Neural crest cell (in vitro differentiated cells): Measurements from ENCODE around the gene CANT1. TPM values are rescaled to one million over a fixed set of nuclear protein-coding genes. Genes with fewer than 3 reads are reported as not detected.

Source experiments
- DNase-seq: peaks from one replicate; pipeline ENCODE4 v3.0.0; 2021; ENCODE audit warnings: low read depth, mixed read lengths, low spot score
- H3K27ac Mint-ChIP-seq: one replicate; pipeline ENCODE4 v1.8.0; 2021; ENCODE audit warnings: mild to moderate bottlenecking, mixed read lengths; ENCODE audit not compliant: unreplicated experiment
- H3K27me3 Mint-ChIP-seq: 2 replicates; pipeline ENCODE4 v1.8.0; 2021; ENCODE audit warnings: low read depth, mild to moderate bottlenecking, mixed read lengths
- H3K36me3 Mint-ChIP-seq: 2 replicates; pipeline ENCODE4 v1.8.0; 2021; ENCODE audit warnings: low read depth, mild to moderate bottlenecking, mixed read lengths
- H3K4me1 Mint-ChIP-seq: 2 replicates; pipeline ENCODE4 v1.8.0; 2021; ENCODE audit warnings: mixed read lengths
- H3K4me3 Mint-ChIP-seq: one replicate; pipeline ENCODE4 v1.8.0; 2021; ENCODE audit warnings: mild to moderate bottlenecking, mixed read lengths
- H3K9me3 Mint-ChIP-seq: 2 replicates; pipeline ENCODE4 v1.8.0; 2021; ENCODE audit warnings: mixed read lengths
- CTCF ChIP-seq: fragments of 200-600 bp; sonication (generic); conservative IDR thresholded peaks from 2 replicates; pipeline ENCODE4 v1.5.0; 2021; ENCODE audit warnings: antibody characterized with exemption, mild to moderate bottlenecking
- total RNA-seq: library from RNA; stranded (reverse); gene quantifications from 2 replicates; pipeline ENCODE4 v1.2.1, GENCODE V29; 2021

CANT1 gene
- total RNA-seq, 1 donor from 2014 or later = 63.8 TPM

- Mint-ChIP-seq H3K9me3 (peaks cover 4% of the 10 kb centered on the region), H3K27ac (no peak overlapping the region), H3K27me3 (peaks cover 22% of the 10 kb centered on the region), H3K4me3 (no peak overlapping the region), H3K36me3 (no peaks in the 10 kb centered on the region), H3K4me1 (peaks cover 5% of the 10 kb centered on the region)
- no peak for TF ChIP-seq CTCF
- no peak for DNase-seq
These were observed 32.3 kb upstream of the CANT1 start for GRCh38 chr17:79041723-79042420.

GRCh38 chr17:79041041-79041570 is 31.5 kb upstream of the CANT1 start:
- Mint-ChIP-seq H3K36me3 (no peaks in the 10 kb centered on the region), H3K4me1 (peaks cover 4% of the 10 kb centered on the region), H3K9me3 (peaks cover 4% of the 10 kb centered on the region), H3K27ac (no peak overlapping the region), H3K27me3 (peaks cover 22% of the 10 kb centered on the region), H3K4me3 (no peak overlapping the region)
- no peak for DNase-seq
- no peak for TF ChIP-seq CTCF

- H3K9me3 Mint-ChIP-seq = peaks cover 4% of the 10 kb centered on the region
- H3K27me3 Mint-ChIP-seq = peaks cover 13% of the 10 kb centered on the region
- no peak overlapping the region for H3K4me3 Mint-ChIP-seq
- H3K4me1 Mint-ChIP-seq = no peaks in the 10 kb centered on the region
- DNase-seq = no peak
- H3K36me3 Mint-ChIP-seq = no peaks in the 10 kb centered on the region
- no peak for TF ChIP-seq CTCF
- H3K27ac Mint-ChIP-seq = no peak overlapping the region
These were observed 30.3 kb upstream of the CANT1 start for GRCh38 chr17:79039886-79040285.

- no peak overlapping the region for H3K27ac Mint-ChIP-seq
- H3K27me3 Mint-ChIP-seq = peaks cover 8% of the 10 kb centered on the region
These were observed 29.6 kb upstream of the CANT1 start for GRCh38 chr17:79039171-79039570.

GRCh38 chr17:79038545-79039135 is 29.1 kb upstream of the CANT1 start:
- DNase-seq = no peak
- H3K27ac Mint-ChIP-seq = peak overlapping the region; percentile 27
- H3K27me3 Mint-ChIP-seq = peaks cover 7% of the 10 kb centered on the region
- peaks cover 4% of the 10 kb centered on the region for H3K9me3 Mint-ChIP-seq
- peaks cover 7% of the 10 kb centered on the region for H3K4me1 Mint-ChIP-seq
- no peak for TF ChIP-seq CTCF
- H3K36me3 Mint-ChIP-seq = no peaks in the 10 kb centered on the region
- H3K4me3 Mint-ChIP-seq = no peak overlapping the region

More at GRCh38 chr17:79039171-79039570, 29.6 kb upstream of the CANT1 start:
- no peak for TF ChIP-seq CTCF
- no peak for DNase-seq
- Mint-ChIP-seq H3K4me1 (peaks cover 4% of the 10 kb centered on the region), H3K4me3 (no peak overlapping the region), H3K9me3 (peaks cover 4% of the 10 kb centered on the region), H3K36me3 (no peaks in the 10 kb centered on the region)
